DOHH2 (cell line): Measurements from ENCODE around the gene NPNT.

Experiments
- H3F3A ChIP-seq: fragments of 200-600 bp; sonication (generic), shearing (Covaris generic); 2 replicates; pipeline ENCODE4 v1.6.0; 2016; ENCODE audit warnings: antibody characterized with exemption, mild to moderate bottlenecking; ENCODE audit not compliant: control insufficient read depth, insufficient read depth
- H3K27ac ChIP-seq: fragments of 200-600 bp; sonication (generic); 2 replicates; pipeline ENCODE4 v1.5.1; 2014; ENCODE audit warnings: low read depth, mild to moderate bottlenecking, low read length, moderate library complexity
- H3K27me3 ChIP-seq: fragments of 200-600 bp; sonication (generic); 2 replicates; pipeline ENCODE4 v1.6.1; 2014; ENCODE audit warnings: mild to moderate bottlenecking, low read length, mixed read lengths; ENCODE audit not compliant: control insufficient read depth
- H3K36me3 ChIP-seq: fragments of 200-600 bp; sonication (generic); 2 replicates; pipeline ENCODE4 v1.6.1; 2014; ENCODE audit warnings: mild to moderate bottlenecking, low read length, moderate library complexity, mixed read lengths; ENCODE audit not compliant: control insufficient read depth
- H3K4me1 ChIP-seq: fragments of 200-600 bp; sonication (generic); 2 replicates; pipeline ENCODE4 v1.6.1; 2014; ENCODE audit warnings: mild to moderate bottlenecking, low read length, mixed read lengths; ENCODE audit not compliant: control insufficient read depth
- H3K4me2 ChIP-seq: fragments of 200-600 bp; sonication (generic); 2 replicates; pipeline ENCODE4 v1.6.0; 2014; ENCODE audit warnings: mild to moderate bottlenecking, low read length, moderate library complexity
- H3K4me3 ChIP-seq: fragments of 200-600 bp; sonication (generic); 2 replicates; pipeline ENCODE4 v1.5.1; 2014; ENCODE audit warnings: mild to moderate bottlenecking, low read length, mixed read lengths
- H3K79me2 ChIP-seq: fragments of 200-600 bp; sonication (generic); 2 replicates; pipeline ENCODE4 v1.6.1; 2014; ENCODE audit warnings: mild to moderate bottlenecking, low read length, mixed read lengths; ENCODE audit not compliant: control insufficient read depth
- H3K9me2 ChIP-seq: fragments of 200-600 bp; sonication (generic); replicated peaks from 2 replicates; pipeline ENCODE4 v1.6.1; 2014; ENCODE audit warnings: mild to moderate bottlenecking, low read length, mixed read lengths; ENCODE audit not compliant: control insufficient read depth
- H3K9me3 ChIP-seq: fragments of 200-600 bp; sonication (generic); 2 replicates; pipeline ENCODE4 v1.6.1; 2014; ENCODE audit warnings: antibody characterized with exemption, low read length, mixed read lengths; ENCODE audit not compliant: control insufficient read depth, insufficient read depth
- H4K20me1 ChIP-seq: fragments of 200-600 bp; sonication (generic); 2 replicates; pipeline ENCODE4 v1.6.0; 2014; ENCODE audit warnings: low read depth, mild to moderate bottlenecking, antibody characterized with exemption, low read length, moderate library complexity; ENCODE audit not compliant: control insufficient read depth, insufficient read depth
- CTCF ChIP-seq: fragments of 200-600 bp; sonication (generic); IDR thresholded peaks from one replicate; pipeline ENCODE4 v1.5.1; 2014; ENCODE audit warnings: antibody characterized with exemption, mild to moderate bottlenecking, low read depth, low read length; ENCODE audit not compliant: poor library complexity, severe bottlenecking
- EZH2phosphoT487 ChIP-seq: fragments of 200-600 bp; sonication (generic); IDR thresholded peaks from 2 replicates; pipeline ENCODE4 v1.6.1; 2017; ENCODE audit warnings: borderline replicate concordance, mild to moderate bottlenecking, antibody characterized with exemption, low read length, moderate library complexity, mixed read lengths

Gene NPNT

DNA sequence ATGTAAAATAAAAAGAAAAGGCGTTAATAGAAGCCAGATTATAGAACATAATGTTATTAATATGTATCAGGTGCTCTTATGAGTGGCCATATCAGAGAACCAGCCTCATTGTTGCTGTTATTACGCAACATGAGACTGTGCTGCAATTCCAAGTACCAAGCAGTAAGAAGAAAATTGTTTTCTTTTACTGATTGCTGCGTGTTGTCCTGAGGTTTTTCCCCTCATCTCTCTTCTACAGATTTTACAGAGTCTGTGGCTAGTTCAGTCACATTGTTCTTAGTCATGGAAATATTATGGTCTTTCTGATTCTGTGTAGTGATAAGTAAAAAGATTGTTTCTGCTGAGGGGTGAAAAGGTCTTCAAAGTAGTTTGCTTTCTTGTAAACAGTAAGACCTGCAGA is 55.9 kb downstream of the NPNT start:
- no peak overlapping the region for H3K27ac ChIP-seq
- H4K20me1 ChIP-seq = no peaks in the 10 kb centered on the region
- H3K4me2 ChIP-seq = no peak overlapping the region

DNA sequence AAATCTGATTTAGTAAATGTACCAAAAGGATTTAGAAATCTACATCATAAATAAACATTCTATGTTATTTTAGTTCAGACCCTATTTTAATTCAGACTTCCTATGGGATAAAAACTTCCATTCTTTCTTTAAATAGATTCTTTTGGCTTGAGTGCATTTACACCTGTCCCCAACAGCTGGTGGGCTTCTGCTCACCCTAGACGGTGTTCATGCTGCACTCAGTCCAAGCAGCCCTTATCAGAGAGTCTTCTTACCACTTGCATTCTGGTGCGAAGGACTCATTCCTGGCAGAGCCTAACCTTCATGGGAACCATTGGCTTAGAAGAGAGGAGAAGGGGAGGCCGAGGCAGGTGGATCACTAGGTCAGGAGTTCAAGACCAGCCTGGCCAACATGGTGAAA is 57.3 kb downstream of the NPNT start:
- no peaks in the 10 kb centered on the region for H3K36me3 ChIP-seq
- no peaks in the 10 kb centered on the region for H3K9me2 ChIP-seq
- H3K4me1 ChIP-seq = no peaks in the 10 kb centered on the region
- no peak overlapping the region for H3K27ac ChIP-seq
- no peak overlapping the region for H3K4me3 ChIP-seq
- no peaks in the 10 kb centered on the region for H4K20me1 ChIP-seq
- H3K79me2 ChIP-seq = no peaks in the 10 kb centered on the region
- no peaks in the 10 kb centered on the region for H3K9me3 ChIP-seq
- TF ChIP-seq CTCF (no peak), EZH2phosphoT487 (no peak)
- no peaks in the 10 kb centered on the region for H3K27me3 ChIP-seq
- H3F3A ChIP-seq = no peaks in the 10 kb centered on the region
- H3K4me2 ChIP-seq = no peak overlapping the region

More for the DNA sequence above, 55.9 kb downstream of the NPNT start:
- Histone ChIP-seq H3K27me3 (no peaks in the 10 kb centered on the region), H3F3A (no peaks in the 10 kb centered on the region), H3K4me1 (no peaks in the 10 kb centered on the region), H3K9me3 (no peaks in the 10 kb centered on the region), H3K79me2 (no peaks in the 10 kb centered on the region), H3K36me3 (no peaks in the 10 kb centered on the region), H3K9me2 (no peaks in the 10 kb centered on the region), H3K4me3 (no peak overlapping the region)
- TF ChIP-seq CTCF = no peak
- TF ChIP-seq EZH2phosphoT487 = no peak

DNA sequence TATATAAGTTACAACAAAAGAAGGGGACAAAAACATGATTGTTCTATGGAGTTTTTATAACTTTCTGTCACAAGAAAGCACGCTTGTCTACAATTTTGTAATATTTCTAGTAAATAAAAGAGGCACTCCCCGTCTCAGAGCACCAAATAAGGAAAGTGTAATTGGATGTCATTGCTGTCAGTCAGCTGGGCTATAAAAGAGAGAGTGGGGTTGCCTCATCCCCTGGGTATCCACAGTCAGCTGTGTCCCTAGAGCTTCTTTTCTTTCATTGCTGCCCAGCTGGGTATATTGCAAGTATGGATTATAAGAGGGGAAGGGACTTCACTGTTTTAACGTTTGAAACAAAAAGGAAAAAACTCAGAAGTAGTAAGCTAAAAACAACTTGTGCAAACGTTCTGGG is 61.3 kb downstream of the NPNT start:
- no peak overlapping the region for H3K4me2 ChIP-seq
- H3K4me1 ChIP-seq = no peaks in the 10 kb centered on the region
- no peaks in the 10 kb centered on the region for H3K9me2 ChIP-seq
- no peaks in the 10 kb centered on the region for H3F3A ChIP-seq
- H3K36me3 ChIP-seq = no peaks in the 10 kb centered on the region
- no peaks in the 10 kb centered on the region for H3K9me3 ChIP-seq
- H4K20me1 ChIP-seq = no peaks in the 10 kb centered on the region
- H3K27me3 ChIP-seq = no peaks in the 10 kb centered on the region
- H3K79me2 ChIP-seq = no peaks in the 10 kb centered on the region
- no peak for TF ChIP-seq EZH2phosphoT487
- TF ChIP-seq CTCF = no peak
- H3K27ac ChIP-seq = no peak overlapping the region
- H3K4me3 ChIP-seq = no peak overlapping the region

DNA sequence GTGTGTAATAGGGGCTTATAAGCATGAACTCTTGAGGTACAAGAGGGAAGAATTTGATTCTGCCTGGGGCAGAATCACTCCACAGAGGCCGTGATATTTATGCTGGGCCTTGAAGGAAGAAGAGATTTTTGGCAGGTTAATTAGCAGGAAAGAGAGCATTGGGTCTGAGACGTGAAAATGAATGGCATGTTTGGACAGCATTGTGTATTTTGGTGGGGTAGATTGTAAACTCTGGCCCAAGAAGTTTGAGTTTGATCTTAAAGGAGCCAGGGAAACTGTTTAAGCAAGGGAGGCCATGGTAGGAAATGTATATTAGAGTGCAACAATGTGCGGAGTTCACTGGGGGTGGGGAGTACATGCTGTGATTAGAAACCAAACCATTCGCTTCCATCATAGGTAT is 62.4 kb downstream of the NPNT start:
- H3K4me2 ChIP-seq = no peak overlapping the region
- no peaks in the 10 kb centered on the region for H3K79me2 ChIP-seq
- H3K4me1 ChIP-seq = no peaks in the 10 kb centered on the region
- H3K4me3 ChIP-seq = no peak overlapping the region
- H4K20me1 ChIP-seq = no peaks in the 10 kb centered on the region
- no peak for TF ChIP-seq EZH2phosphoT487
- H3F3A ChIP-seq = no peaks in the 10 kb centered on the region
- H3K27ac ChIP-seq = no peak overlapping the region
- H3K27me3 ChIP-seq = no peaks in the 10 kb centered on the region
- H3K36me3 ChIP-seq = no peaks in the 10 kb centered on the region
- no peaks in the 10 kb centered on the region for H3K9me2 ChIP-seq
- H3K9me3 ChIP-seq = no peaks in the 10 kb centered on the region
